Panc1 (cell line): ENCODE results near the gene MRNIP. TPM values are rescaled to one million over a fixed set of nuclear protein-coding genes. Genes with fewer than 3 reads are reported as not detected.

Experiments
- ATAC-seq: fragments of 200-7000 bp; cut with Tn5 transposase; 2 replicates; pipeline ENCODE4 v1.9.1; 2020; ENCODE audit warnings: mild to moderate bottlenecking, moderate library complexity
- BruUV-seq: library from RNA; stranded (reverse); fragments of 400-500 nt; replicated peaks from 2 replicates; lab custom pipeline; 2021; lab: Mats Ljungman, UMichigan
- CTCF ChIA-PET: fragments of 300-600 bp; sonication (Branson Sonifier 250); formaldehyde crosslinking; loops from one replicate; lab custom pipeline; 2022; ENCODE audit warnings: antibody characterized with exemption; lab: Charles Lee
- POLR2A ChIA-PET: fragments of 300-600 bp; sonication (Branson Sonifier 250); formaldehyde crosslinking; loops from one replicate; lab custom pipeline; 2022; ENCODE audit warnings: antibody characterized with exemption; lab: Charles Lee
- DNase-seq: peaks from one replicate; pipeline ENCODE4 v3.0.0-alpha.2; 2010; ENCODE audit warnings: low read depth, low spot score
- H3K27ac ChIP-seq: 2 replicates; pipeline ENCODE4 v1.5.1; 2011; ENCODE audit warnings: mild to moderate bottlenecking, low read length, inconsistent platforms
- H3K27me3 ChIP-seq: fragments of 200-500 bp; sonication (Bioruptor generic); 2 replicates; pipeline ENCODE4 v1.6.0; 2014; ENCODE audit warnings: low read length, inconsistent platforms; ENCODE audit not compliant: control insufficient read depth, insufficient read depth
- H3K36me3 ChIP-seq: fragments of 200-500 bp; sonication (Bioruptor generic); 2 replicates; pipeline ENCODE4 v1.5.1; 2014; ENCODE audit warnings: inconsistent platforms, mild to moderate bottlenecking, low read length, moderate library complexity; ENCODE audit not compliant: control insufficient read depth, insufficient read depth
- H3K4me1 ChIP-seq: 2 replicates; pipeline ENCODE4 v1.5.1; 2011; ENCODE audit warnings: inconsistent platforms, mild to moderate bottlenecking, low read length, moderate library complexity; ENCODE audit not compliant: control insufficient read depth, insufficient read depth
- H3K4me3 ChIP-seq, 2 experiments: 2 replicates each; pipeline ENCODE4 v1.5.1; 2011 to 2012; ENCODE audit warnings: low read depth in 2 of 2, low read length in 2 of 2, mild to moderate bottlenecking in 2 of 2, inconsistent platforms in 1 of 2, moderate library complexity in 1 of 2
- H3K9me3 ChIP-seq: fragments of 200-500 bp; sonication (Bioruptor generic); 2 replicates; pipeline ENCODE4 v1.5.1; 2014; ENCODE audit warnings: low read depth, mild to moderate bottlenecking, inconsistent platforms, low read length, moderate library complexity; ENCODE audit not compliant: control insufficient read depth, insufficient read depth
- POLR2AphosphoS5 ChIP-seq: IDR thresholded peaks from 2 replicates; pipeline ENCODE4 v1.6.1; 2012; ENCODE audit warnings: mild to moderate bottlenecking, low read depth, low read length, moderate library complexity
- SIN3A ChIP-seq: IDR thresholded peaks from 2 replicates; pipeline ENCODE4 v1.6.1; 2012; ENCODE audit warnings: low read depth, mild to moderate bottlenecking, low read length, moderate library complexity, borderline replicate concordance; ENCODE audit not compliant: insufficient read depth
- TCF7L2 ChIP-seq: IDR thresholded peaks from 2 replicates; pipeline ENCODE4 v1.6.1; 2011; ENCODE audit warnings: mild to moderate bottlenecking, low read depth, low read length, inconsistent platforms
- in situ Hi-C: cut with HindIII; loops from 2 replicates; pipeline ENCODE4 v1.10.0; 2016; ENCODE audit warnings: low sequenced_read_pairs, low pct_unique_long_range_greater_than_20kb
- intact Hi-C: fragments of 100-400 bp; cut with micrococcal nuclease; formaldehyde crosslinking; loops from one replicate; pipeline ENCODE4 v1.10.0; 2022; ENCODE audit not compliant: unreplicated experiment
- total RNA-seq: library from RNA; stranded (reverse); gene quantifications from one replicate; pipeline ENCODE4 v1.2.1, GENCODE V29; 2021; ENCODE audit not compliant: unreplicated experiment
- TF ChIP-seq, protein P1 (sequence below), 2 experiments: IDR thresholded peaks; 2 replicates each; pipeline ENCODE4 v1.6.1; 2011 to 2012; ENCODE audit warnings: low read depth in 2 of 2, control low read depth in 1 of 2, low read length in 1 of 2, mild to moderate bottlenecking in 1 of 2, moderate library complexity in 1 of 2; ENCODE audit not compliant: insufficient read depth in 1 of 2
- TF ChIP-seq, protein P2 (sequence below): fragments of 450-650 bp; IDR thresholded peaks from 2 replicates; pipeline ENCODE4 v1.5.1; 2017; ENCODE audit warnings: mild to moderate bottlenecking

MRNIP gene
- total RNA-seq, 1 experiment from 2014 or later, result 33.0 TPM

DNA sequence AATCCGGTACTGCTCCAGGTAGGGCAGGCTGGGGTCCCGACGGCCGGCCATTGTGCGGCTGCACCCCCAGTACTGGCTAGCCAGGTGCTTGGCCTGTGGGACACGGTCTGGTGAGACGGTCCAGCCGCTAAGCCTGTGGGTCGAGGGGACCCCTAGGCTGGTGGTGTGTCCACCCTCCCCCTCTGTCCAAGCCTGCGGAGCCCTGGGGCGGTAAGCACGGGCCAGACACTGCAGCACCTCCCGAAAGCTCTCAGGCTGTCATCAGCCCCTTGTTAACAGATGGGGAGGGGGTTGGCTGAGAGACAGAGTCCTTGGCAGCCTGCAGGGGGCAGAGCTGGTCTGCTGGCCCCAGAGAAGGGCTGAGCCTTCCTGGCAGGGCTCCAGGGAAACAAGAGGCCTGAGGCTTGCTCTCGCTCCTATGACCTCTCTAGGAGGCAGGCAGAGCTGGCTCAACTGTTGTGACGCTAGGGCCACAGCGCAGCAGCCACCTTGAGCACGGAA, 11.8 kb upstream of the MRNIP start:
- no TSS peak for BruUV-seq
- ChIA-PET POLR2A (no interaction called here), CTCF (no interaction called here)
- Histone ChIP-seq H3K27ac (no peak overlapping the region), H3K36me3 (peaks cover 8% of the 10 kb centered on the region; the same call in 1 of the 2 replicates), H3K4me3 (no peak overlapping the region), H3K4me1 (no peaks in the 10 kb centered on the region), H3K9me3 (no peaks in the 10 kb centered on the region), H3K27me3 (no peaks in the 10 kb centered on the region)
- intact Hi-C loops, result no loop called here
- no peak for DNase-seq
- peak; percentile 50 for ATAC-seq
- in situ Hi-C loops, result no loop called here
- TF ChIP-seq, protein P1, sequence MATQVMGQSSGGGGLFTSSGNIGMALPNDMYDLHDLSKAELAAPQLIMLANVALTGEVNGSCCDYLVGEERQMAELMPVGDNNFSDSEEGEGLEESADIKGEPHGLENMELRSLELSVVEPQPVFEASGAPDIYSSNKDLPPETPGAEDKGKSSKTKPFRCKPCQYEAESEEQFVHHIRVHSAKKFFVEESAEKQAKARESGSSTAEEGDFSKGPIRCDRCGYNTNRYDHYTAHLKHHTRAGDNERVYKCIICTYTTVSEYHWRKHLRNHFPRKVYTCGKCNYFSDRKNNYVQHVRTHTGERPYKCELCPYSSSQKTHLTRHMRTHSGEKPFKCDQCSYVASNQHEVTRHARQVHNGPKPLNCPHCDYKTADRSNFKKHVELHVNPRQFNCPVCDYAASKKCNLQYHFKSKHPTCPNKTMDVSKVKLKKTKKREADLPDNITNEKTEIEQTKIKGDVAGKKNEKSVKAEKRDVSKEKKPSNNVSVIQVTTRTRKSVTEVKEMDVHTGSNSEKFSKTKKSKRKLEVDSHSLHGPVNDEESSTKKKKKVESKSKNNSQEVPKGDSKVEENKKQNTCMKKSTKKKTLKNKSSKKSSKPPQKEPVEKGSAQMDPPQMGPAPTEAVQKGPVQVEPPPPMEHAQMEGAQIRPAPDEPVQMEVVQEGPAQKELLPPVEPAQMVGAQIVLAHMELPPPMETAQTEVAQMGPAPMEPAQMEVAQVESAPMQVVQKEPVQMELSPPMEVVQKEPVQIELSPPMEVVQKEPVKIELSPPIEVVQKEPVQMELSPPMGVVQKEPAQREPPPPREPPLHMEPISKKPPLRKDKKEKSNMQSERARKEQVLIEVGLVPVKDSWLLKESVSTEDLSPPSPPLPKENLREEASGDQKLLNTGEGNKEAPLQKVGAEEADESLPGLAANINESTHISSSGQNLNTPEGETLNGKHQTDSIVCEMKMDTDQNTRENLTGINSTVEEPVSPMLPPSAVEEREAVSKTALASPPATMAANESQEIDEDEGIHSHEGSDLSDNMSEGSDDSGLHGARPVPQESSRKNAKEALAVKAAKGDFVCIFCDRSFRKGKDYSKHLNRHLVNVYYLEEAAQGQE (IDR thresholded peaks at IDR 0.05; ENCODE audit: insufficient read depth in 1 of 2, low read depth in 2 of 2, low read length in 1 of 2), result no peak
- TF ChIP-seq, protein P2, sequence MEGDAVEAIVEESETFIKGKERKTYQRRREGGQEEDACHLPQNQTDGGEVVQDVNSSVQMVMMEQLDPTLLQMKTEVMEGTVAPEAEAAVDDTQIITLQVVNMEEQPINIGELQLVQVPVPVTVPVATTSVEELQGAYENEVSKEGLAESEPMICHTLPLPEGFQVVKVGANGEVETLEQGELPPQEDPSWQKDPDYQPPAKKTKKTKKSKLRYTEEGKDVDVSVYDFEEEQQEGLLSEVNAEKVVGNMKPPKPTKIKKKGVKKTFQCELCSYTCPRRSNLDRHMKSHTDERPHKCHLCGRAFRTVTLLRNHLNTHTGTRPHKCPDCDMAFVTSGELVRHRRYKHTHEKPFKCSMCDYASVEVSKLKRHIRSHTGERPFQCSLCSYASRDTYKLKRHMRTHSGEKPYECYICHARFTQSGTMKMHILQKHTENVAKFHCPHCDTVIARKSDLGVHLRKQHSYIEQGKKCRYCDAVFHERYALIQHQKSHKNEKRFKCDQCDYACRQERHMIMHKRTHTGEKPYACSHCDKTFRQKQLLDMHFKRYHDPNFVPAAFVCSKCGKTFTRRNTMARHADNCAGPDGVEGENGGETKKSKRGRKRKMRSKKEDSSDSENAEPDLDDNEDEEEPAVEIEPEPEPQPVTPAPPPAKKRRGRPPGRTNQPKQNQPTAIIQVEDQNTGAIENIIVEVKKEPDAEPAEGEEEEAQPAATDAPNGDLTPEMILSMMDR, result no peak; the same call in 1 of the 2 replicates
- no peak for TF ChIP-seq POLR2AphosphoS5
- no peak for TF ChIP-seq SIN3A
- TF ChIP-seq TCF7L2, result no peak

DNA sequence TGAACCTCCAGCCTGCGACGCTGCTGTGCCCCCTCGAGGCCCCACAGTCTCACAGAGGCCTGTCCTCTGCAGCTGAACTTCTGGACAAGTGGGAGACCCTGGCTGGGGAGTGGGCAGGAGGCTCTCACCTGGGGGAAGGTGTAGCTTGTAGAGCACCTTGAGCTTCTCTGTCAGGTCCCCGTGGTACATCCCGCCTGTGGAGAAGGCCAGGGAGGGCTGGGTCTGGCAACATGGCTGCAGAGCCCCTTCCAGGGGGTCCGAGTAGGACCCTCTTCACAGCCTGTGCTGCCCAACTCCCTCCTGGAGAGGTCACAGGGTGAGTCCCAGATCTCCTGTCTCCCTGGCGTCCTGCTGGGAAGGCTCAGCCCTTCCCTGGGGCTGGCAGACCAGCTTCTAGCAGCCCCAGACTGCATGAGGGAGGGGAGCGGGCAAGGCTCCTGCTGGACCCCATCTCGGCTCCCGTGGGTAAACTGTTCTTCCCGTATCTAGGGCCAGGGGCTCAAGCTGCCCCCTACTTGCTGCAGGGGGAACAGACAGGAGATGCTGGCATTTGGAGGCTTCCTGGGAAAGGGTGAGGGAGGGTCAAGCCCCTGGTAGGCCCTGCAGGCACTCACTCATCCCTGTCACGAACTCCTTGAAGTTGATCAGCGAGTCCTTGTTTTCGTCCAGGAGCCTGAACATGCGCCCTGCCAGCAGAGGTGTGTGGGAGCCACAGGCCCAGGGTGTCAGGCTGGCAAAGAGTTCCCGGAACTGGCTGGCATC, 11.2 kb upstream of the MRNIP start:
- DNase-seq (no peak), ATAC-seq (no peak)
- in situ Hi-C loops, result no loop called here
- CTCF ChIA-PET, result no interaction called here
- H3K36me3 ChIP-seq, result peaks cover 6% of the 10 kb centered on the region; the same call in 1 of the 2 replicates
- intact Hi-C loops, result no loop called here
- POLR2A ChIA-PET, result no interaction called here
- no peaks in the 10 kb centered on the region for H3K27me3 ChIP-seq
- TF ChIP-seq POLR2AphosphoS5, result no peak
- TF ChIP-seq, protein P1 (IDR thresholded peaks at IDR 0.05; ENCODE audit: insufficient read depth in 1 of 2, low read depth in 2 of 2, low read length in 1 of 2), result no peak
- TF ChIP-seq TCF7L2, result no peak
- no peak for TF ChIP-seq SIN3A
- TF ChIP-seq, protein P2, result no peak
- no peak overlapping the region for H3K4me3 ChIP-seq
- H3K4me1 ChIP-seq, result no peaks in the 10 kb centered on the region
- no peak overlapping the region for H3K27ac ChIP-seq
- no TSS peak for BruUV-seq
- H3K9me3 ChIP-seq, result no peaks in the 10 kb centered on the region
